Neural cell (in vitro differentiated cells): ENCODE data around the gene SIX3. TPM values are rescaled to one million over a fixed set of nuclear protein-coding genes. Genes with fewer than 3 reads are reported as not detected.

ENCODE experiments used
- H2AFZ ChIP-seq: fragments of 200-600, 300-800 bp; sonication (generic), shearing (Covaris generic); 2 replicates; pipeline ENCODE4 v1.6.0; 2014; ENCODE audit warnings: low read depth, mild to moderate bottlenecking, antibody characterized with exemption, low read length, moderate library complexity
- H3F3A ChIP-seq: fragments of 200-600 bp; shearing (Covaris generic); 2 replicates; pipeline ENCODE4 v1.6.1; 2016; ENCODE audit warnings: mild to moderate bottlenecking, moderate library complexity, mixed read lengths, antibody characterized with exemption, low read length; ENCODE audit not compliant: insufficient read depth, poor library complexity, severe bottlenecking
- H3K27ac ChIP-seq: fragments of 200-600, 300-800 bp; sonication (generic), shearing (Covaris generic); 2 replicates; pipeline ENCODE4 v1.5.1; 2014; ENCODE audit warnings: mild to moderate bottlenecking, low read length, moderate library complexity
- H3K27me3 ChIP-seq: fragments of 300-800, 200-600 bp; sonication (generic), shearing (Covaris generic); 2 replicates; pipeline ENCODE4 v1.6.0; 2014; ENCODE audit warnings: mild to moderate bottlenecking, low read depth, low read length, moderate library complexity; ENCODE audit not compliant: insufficient read depth
- H3K36me3 ChIP-seq: fragments of 300-800, 200-600 bp; sonication (generic), shearing (Covaris generic); 2 replicates; pipeline ENCODE4 v1.5.1; 2014; ENCODE audit warnings: mild to moderate bottlenecking, antibody characterized with exemption, low read length, moderate library complexity; ENCODE audit not compliant: insufficient read depth
- H3K4me2 ChIP-seq: fragments of 300-800, 200-600 bp; sonication (generic), shearing (Covaris generic); 2 replicates; pipeline ENCODE4 v1.6.0; 2014; ENCODE audit warnings: mild to moderate bottlenecking, low read length
- H3K4me3 ChIP-seq: fragments of 300-800, 200-600 bp; sonication (generic), shearing (Covaris generic); 2 replicates; pipeline ENCODE4 v1.5.1; 2014; ENCODE audit warnings: mild to moderate bottlenecking, low read length, moderate library complexity
- H3K79me2 ChIP-seq: fragments of 200-600 bp; shearing (Covaris generic); replicated peaks from 2 replicates; pipeline ENCODE4 v1.6.0; 2014; ENCODE audit warnings: mild to moderate bottlenecking, low read length, moderate library complexity; ENCODE audit not compliant: insufficient read depth
- H3K9ac ChIP-seq: fragments of 300-800, 200-600 bp; sonication (generic), shearing (Covaris generic); 2 replicates; pipeline ENCODE4 v1.6.1; 2016; ENCODE audit warnings: mild to moderate bottlenecking, low read length, mixed read lengths
- H3K9me2 ChIP-seq: fragments of 200-600 bp; shearing (Covaris generic); 2 replicates; pipeline ENCODE4 v1.6.1; 2016; ENCODE audit warnings: mild to moderate bottlenecking, low read length, mixed read lengths; ENCODE audit not compliant: insufficient read depth
- H3K9me3 ChIP-seq: fragments of 200-600, 300-800 bp; sonication (generic), shearing (Covaris generic); 2 replicates; pipeline ENCODE4 v1.6.1; 2016; ENCODE audit warnings: mild to moderate bottlenecking, mixed run types, low read length, moderate library complexity, mixed read lengths
- H4K20me1 ChIP-seq: fragments of 200-600 bp; shearing (Covaris generic); 2 replicates; pipeline ENCODE4 v1.6.1; 2016; ENCODE audit warnings: mild to moderate bottlenecking, mixed run types; ENCODE audit not compliant: insufficient read depth
- EP300 ChIP-seq: fragments of 450-650 bp; conservative IDR thresholded peaks from 2 replicates; pipeline ENCODE4 v1.6.1; 2014; ENCODE audit warnings: antibody characterized with exemption, mild to moderate bottlenecking, moderate library complexity; ENCODE audit not compliant: poor library complexity, severe bottlenecking
- EZH2 ChIP-seq: fragments of 200-600, 300-800 bp; shearing (Covaris generic), sonication (generic); IDR thresholded peaks from 2 replicates; pipeline ENCODE4 v1.6.1; 2014; ENCODE audit warnings: antibody characterized with exemption, low read length, borderline replicate concordance, mild to moderate bottlenecking; ENCODE audit not compliant: insufficient read depth, poor library complexity, severe bottlenecking
- MXI1 ChIP-seq: fragments of 450-650 bp; conservative IDR thresholded peaks from 2 replicates; pipeline ENCODE4 v1.6.1; 2014; ENCODE audit warnings: antibody characterized with exemption, mild to moderate bottlenecking; ENCODE audit not compliant: poor library complexity, severe bottlenecking
- POLR2AphosphoS5 ChIP-seq: IDR thresholded peaks from 2 replicates; pipeline ENCODE4 v1.6.1; 2012
- RAD21 ChIP-seq: fragments of 450-650 bp; conservative IDR thresholded peaks from 2 replicates; pipeline ENCODE4 v1.6.1; 2014; ENCODE audit warnings: antibody characterized with exemption, mild to moderate bottlenecking, moderate library complexity
- SMC3 ChIP-seq: fragments of 450-650 bp; conservative IDR thresholded peaks from 2 replicates; pipeline ENCODE4 v1.6.1; 2014; ENCODE audit warnings: antibody characterized with exemption, mild to moderate bottlenecking, moderate library complexity; ENCODE audit not compliant: poor library complexity
- TAF1 ChIP-seq: IDR thresholded peaks from 2 replicates; pipeline ENCODE4 v1.6.1; 2012; ENCODE audit warnings: low read depth
- polyA plus RNA-seq: library from polyadenylated mRNA; depleted of rRNA; stranded (reverse); fragments of >200 nt; gene quantifications from 2 replicates; pipeline ENCODE4 v1.2.3, GENCODE V29; 2014
- TF ChIP-seq, protein P1 (sequence below): IDR thresholded peaks from 2 replicates; pipeline ENCODE4 v1.6.1; 2012; ENCODE audit warnings: borderline replicate concordance
- TF ChIP-seq, protein P2 (sequence below): fragments of 450-650 bp; IDR thresholded peaks from 2 replicates; pipeline ENCODE4 v1.5.1; 2014; ENCODE audit warnings: antibody characterized with exemption, mild to moderate bottlenecking, moderate library complexity; ENCODE audit not compliant: poor library complexity, severe bottlenecking

Gene SIX3
- polyA plus RNA-seq, 1 donor from 2014 or later: 8.7 TPM

DNA sequence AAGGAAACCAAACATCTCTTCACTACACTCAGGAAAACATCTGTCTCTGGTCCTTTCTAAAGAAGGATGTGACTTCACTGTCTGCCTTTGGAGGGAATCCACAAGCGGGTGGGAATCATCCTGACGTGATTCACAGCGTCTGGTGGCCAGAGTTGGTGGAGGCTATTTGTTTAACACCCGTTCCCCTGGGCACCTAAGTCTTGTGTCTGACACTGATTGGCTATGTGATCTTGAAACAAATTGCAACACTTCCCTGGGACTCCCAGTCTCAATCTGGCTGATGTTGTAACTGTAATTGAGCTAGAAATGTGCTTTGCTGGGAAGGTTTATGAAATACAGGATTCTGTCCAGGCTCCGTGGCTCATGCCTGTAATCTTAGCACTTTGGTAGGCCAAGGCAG lies 28.8 kb upstream of the SIX3 start:
- no peak overlapping the region for H3K27ac ChIP-seq
- no peak overlapping the region for H2AFZ ChIP-seq
- no peaks in the 10 kb centered on the region for H3F3A ChIP-seq
- no peaks in the 10 kb centered on the region for H3K79me2 ChIP-seq
- no peaks in the 10 kb centered on the region for H4K20me1 ChIP-seq
- TF ChIP-seq, protein P1, sequence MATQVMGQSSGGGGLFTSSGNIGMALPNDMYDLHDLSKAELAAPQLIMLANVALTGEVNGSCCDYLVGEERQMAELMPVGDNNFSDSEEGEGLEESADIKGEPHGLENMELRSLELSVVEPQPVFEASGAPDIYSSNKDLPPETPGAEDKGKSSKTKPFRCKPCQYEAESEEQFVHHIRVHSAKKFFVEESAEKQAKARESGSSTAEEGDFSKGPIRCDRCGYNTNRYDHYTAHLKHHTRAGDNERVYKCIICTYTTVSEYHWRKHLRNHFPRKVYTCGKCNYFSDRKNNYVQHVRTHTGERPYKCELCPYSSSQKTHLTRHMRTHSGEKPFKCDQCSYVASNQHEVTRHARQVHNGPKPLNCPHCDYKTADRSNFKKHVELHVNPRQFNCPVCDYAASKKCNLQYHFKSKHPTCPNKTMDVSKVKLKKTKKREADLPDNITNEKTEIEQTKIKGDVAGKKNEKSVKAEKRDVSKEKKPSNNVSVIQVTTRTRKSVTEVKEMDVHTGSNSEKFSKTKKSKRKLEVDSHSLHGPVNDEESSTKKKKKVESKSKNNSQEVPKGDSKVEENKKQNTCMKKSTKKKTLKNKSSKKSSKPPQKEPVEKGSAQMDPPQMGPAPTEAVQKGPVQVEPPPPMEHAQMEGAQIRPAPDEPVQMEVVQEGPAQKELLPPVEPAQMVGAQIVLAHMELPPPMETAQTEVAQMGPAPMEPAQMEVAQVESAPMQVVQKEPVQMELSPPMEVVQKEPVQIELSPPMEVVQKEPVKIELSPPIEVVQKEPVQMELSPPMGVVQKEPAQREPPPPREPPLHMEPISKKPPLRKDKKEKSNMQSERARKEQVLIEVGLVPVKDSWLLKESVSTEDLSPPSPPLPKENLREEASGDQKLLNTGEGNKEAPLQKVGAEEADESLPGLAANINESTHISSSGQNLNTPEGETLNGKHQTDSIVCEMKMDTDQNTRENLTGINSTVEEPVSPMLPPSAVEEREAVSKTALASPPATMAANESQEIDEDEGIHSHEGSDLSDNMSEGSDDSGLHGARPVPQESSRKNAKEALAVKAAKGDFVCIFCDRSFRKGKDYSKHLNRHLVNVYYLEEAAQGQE: no peak
- TF ChIP-seq SMC3: no peak
- H3K4me2 ChIP-seq: no peak overlapping the region
- no peaks in the 10 kb centered on the region for H3K36me3 ChIP-seq
- H3K9ac ChIP-seq: no peak overlapping the region
- no peak overlapping the region for H3K4me3 ChIP-seq
- peaks cover 7% of the 10 kb centered on the region for H3K9me3 ChIP-seq
- H3K9me2 ChIP-seq: no peaks in the 10 kb centered on the region
- no peaks in the 10 kb centered on the region for H3K27me3 ChIP-seq

DNA sequence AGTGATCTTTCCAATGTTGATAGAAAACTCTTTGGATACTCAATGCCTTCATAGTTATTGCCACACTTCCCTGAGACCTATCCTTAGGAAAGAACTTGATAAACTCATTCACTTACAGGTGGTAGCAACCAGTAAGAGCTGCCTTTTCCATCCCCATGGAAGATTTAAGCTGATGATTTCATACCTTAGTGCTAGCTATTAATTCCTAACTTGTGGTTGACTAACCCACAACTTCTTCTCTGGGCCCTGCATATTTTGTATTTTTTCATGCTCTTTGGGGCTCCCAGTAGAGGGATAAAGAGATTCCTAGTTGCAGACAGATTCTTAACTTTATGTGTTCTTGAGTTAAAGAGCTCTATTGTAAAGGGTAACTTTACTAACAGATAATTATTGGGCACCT lies 25.2 kb upstream of the SIX3 start:
- H3F3A ChIP-seq: no peaks in the 10 kb centered on the region
- no peak overlapping the region for H3K4me3 ChIP-seq
- no peaks in the 10 kb centered on the region for H3K79me2 ChIP-seq
- no peak overlapping the region for H2AFZ ChIP-seq
- no peaks in the 10 kb centered on the region for H3K9me2 ChIP-seq
- H3K27ac ChIP-seq: no peak overlapping the region
- H3K36me3 ChIP-seq: no peaks in the 10 kb centered on the region
- H3K4me2 ChIP-seq: no peak overlapping the region
- no peak overlapping the region for H3K9ac ChIP-seq
- TF ChIP-seq SMC3 (no peak), POLR2AphosphoS5 (no peak), EP300 (no peak), TAF1 (no peak), EZH2 (no peak), RAD21 (no peak), MXI1 (no peak)
- TF ChIP-seq, protein P2, sequence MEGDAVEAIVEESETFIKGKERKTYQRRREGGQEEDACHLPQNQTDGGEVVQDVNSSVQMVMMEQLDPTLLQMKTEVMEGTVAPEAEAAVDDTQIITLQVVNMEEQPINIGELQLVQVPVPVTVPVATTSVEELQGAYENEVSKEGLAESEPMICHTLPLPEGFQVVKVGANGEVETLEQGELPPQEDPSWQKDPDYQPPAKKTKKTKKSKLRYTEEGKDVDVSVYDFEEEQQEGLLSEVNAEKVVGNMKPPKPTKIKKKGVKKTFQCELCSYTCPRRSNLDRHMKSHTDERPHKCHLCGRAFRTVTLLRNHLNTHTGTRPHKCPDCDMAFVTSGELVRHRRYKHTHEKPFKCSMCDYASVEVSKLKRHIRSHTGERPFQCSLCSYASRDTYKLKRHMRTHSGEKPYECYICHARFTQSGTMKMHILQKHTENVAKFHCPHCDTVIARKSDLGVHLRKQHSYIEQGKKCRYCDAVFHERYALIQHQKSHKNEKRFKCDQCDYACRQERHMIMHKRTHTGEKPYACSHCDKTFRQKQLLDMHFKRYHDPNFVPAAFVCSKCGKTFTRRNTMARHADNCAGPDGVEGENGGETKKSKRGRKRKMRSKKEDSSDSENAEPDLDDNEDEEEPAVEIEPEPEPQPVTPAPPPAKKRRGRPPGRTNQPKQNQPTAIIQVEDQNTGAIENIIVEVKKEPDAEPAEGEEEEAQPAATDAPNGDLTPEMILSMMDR: no peak
- TF ChIP-seq, protein P1: no peak
- H3K9me3 ChIP-seq: peaks cover under 1% of the 10 kb centered on the region
- no peaks in the 10 kb centered on the region for H4K20me1 ChIP-seq
- no peaks in the 10 kb centered on the region for H3K27me3 ChIP-seq
